Liver (tissue), 9 donors: ENCODE results near the gene ABHD12B. TPM values are rescaled to one million over a fixed set of nuclear protein-coding genes. Genes with fewer than 3 reads are reported as not detected.

Experiments used
- DNase-seq: peaks from one replicate; pipeline ENCODE4 v3.0.0-alpha.2; 2017; ENCODE audit warnings: low spot score
- H3K27ac ChIP-seq, 2 donors: one replicate each; pipeline ENCODE4 v1.7.0; 2013; ENCODE audit warnings: inconsistent platforms in 2 of 2, low read length in 2 of 2, control low read depth in 1 of 2, low read depth in 1 of 2, mild to moderate bottlenecking in 1 of 2
- H3K27me3 ChIP-seq, 4 donors: one replicate each; pipeline versions ENCODE4 v1.6.1 to v1.7.0; 2013; ENCODE audit warnings: low read length in 3 of 4, inconsistent platforms in 1 of 4, mild to moderate bottlenecking in 1 of 4, moderate library complexity in 1 of 4; ENCODE audit not compliant: control insufficient read depth in 4 of 4, insufficient read depth in 4 of 4
- H3K36me3 ChIP-seq, 4 donors: one replicate each; pipeline versions ENCODE4 v1.6.1 to v1.7.0; 2013; ENCODE audit warnings: low read length in 3 of 4, mild to moderate bottlenecking in 3 of 4, low read depth in 1 of 4, moderate library complexity in 1 of 4; ENCODE audit not compliant: control insufficient read depth in 4 of 4, insufficient read depth in 3 of 4
- H3K4me1 ChIP-seq, 4 donors: one replicate each; pipeline versions ENCODE4 v1.6.1 to v1.7.0; 2013; ENCODE audit warnings: low read length in 3 of 4, mild to moderate bottlenecking in 3 of 4, moderate library complexity in 1 of 4; ENCODE audit not compliant: control insufficient read depth in 4 of 4, insufficient read depth in 4 of 4
- H3K4me3 ChIP-seq, 3 donors: one replicate each; pipeline versions ENCODE4 v1.6.1 to v1.7.0; 2013; ENCODE audit warnings: low read length in 3 of 3, control low read depth in 1 of 3, low read depth in 1 of 3, mild to moderate bottlenecking in 1 of 3
- H3K9ac ChIP-seq, 2 donors: one replicate each; pipeline ENCODE4 v1.7.0; 2013; ENCODE audit warnings: low read length in 2 of 2, mild to moderate bottlenecking in 2 of 2, moderate library complexity in 2 of 2, control low read depth in 1 of 2, low read depth in 1 of 2
- H3K9me3 ChIP-seq, 4 donors: one replicate each; pipeline versions ENCODE4 v1.6.1 to v1.7.0; 2013; ENCODE audit warnings: low read length in 3 of 4; ENCODE audit not compliant: control insufficient read depth in 4 of 4
- ATF3 ChIP-seq: IDR thresholded peaks from 2 replicates; pipeline ENCODE4 v1.6.1; 2016; ENCODE audit warnings: antibody characterized with exemption
- CTCF ChIP-seq: fragments of 150-350 bp; IDR thresholded peaks from 2 replicates; pipeline ENCODE4 v1.5.1; 2017; ENCODE audit warnings: improper control_type of control experiment, low read depth, low read length; ENCODE audit not compliant: missing input control
- EGR1 ChIP-seq, 2 donors: IDR thresholded peaks; 2 replicates each; pipeline ENCODE4 v1.6.1; 2016 to 2018; ENCODE audit warnings: antibody characterized with exemption in 2 of 2, low read depth in 2 of 2
- FOXA1 ChIP-seq: IDR thresholded peaks from 2 replicates; pipeline ENCODE4 v1.6.1; 2016; ENCODE audit warnings: antibody characterized with exemption
- FOXA2 ChIP-seq: IDR thresholded peaks from 2 replicates; pipeline ENCODE4 v1.6.1; 2016; ENCODE audit warnings: antibody characterized with exemption
- GABPA ChIP-seq, 2 donors: IDR thresholded peaks in 1 of 2; conservative IDR thresholded peaks in 1 of 2; 2 replicates each; pipeline ENCODE4 v1.6.1; 2016; ENCODE audit warnings: antibody characterized with exemption in 2 of 2, mild to moderate bottlenecking in 1 of 2, moderate library complexity in 1 of 2
- HNF4A ChIP-seq, 2 donors: conservative IDR thresholded peaks; 2 replicates each; pipeline ENCODE4 v1.6.1; 2016; ENCODE audit warnings: antibody characterized with exemption in 2 of 2, mild to moderate bottlenecking in 2 of 2
- HNF4G ChIP-seq: IDR thresholded peaks from 2 replicates; pipeline ENCODE4 v1.6.1; 2016; ENCODE audit warnings: antibody characterized with exemption
- JUND ChIP-seq, 2 donors: IDR thresholded peaks; 2 replicates each; pipeline ENCODE4 v1.6.1; 2016; ENCODE audit warnings: antibody characterized with exemption in 2 of 2
- MAX ChIP-seq: IDR thresholded peaks from 2 replicates; pipeline ENCODE4 v1.6.1; 2016; ENCODE audit warnings: antibody characterized with exemption
- NR2F2 ChIP-seq: IDR thresholded peaks from 2 replicates; pipeline ENCODE4 v1.6.1; 2016; ENCODE audit warnings: antibody characterized with exemption
- RAD21 ChIP-seq, 2 donors: IDR thresholded peaks; 2 replicates each; pipeline ENCODE4 v1.6.1; 2016; ENCODE audit warnings: antibody characterized with exemption in 2 of 2, mild to moderate bottlenecking in 2 of 2
- REST ChIP-seq: IDR thresholded peaks from 2 replicates; pipeline ENCODE4 v1.6.1; 2016; ENCODE audit warnings: antibody characterized with exemption, mild to moderate bottlenecking
- RXRA ChIP-seq, 2 donors: IDR thresholded peaks; 2 replicates each; pipeline ENCODE4 v1.6.1; 2017 to 2018; ENCODE audit warnings: antibody characterized with exemption in 2 of 2, mild to moderate bottlenecking in 1 of 2
- SP1 ChIP-seq: IDR thresholded peaks from 2 replicates; pipeline ENCODE4 v1.6.1; 2018; ENCODE audit warnings: antibody characterized with exemption, mild to moderate bottlenecking
- TAF1 ChIP-seq: conservative IDR thresholded peaks from 2 replicates; pipeline ENCODE4 v1.6.1; 2016; ENCODE audit warnings: antibody characterized with exemption, mild to moderate bottlenecking
- YY1 ChIP-seq: IDR thresholded peaks from 2 replicates; pipeline ENCODE4 v1.6.1; 2016; ENCODE audit warnings: antibody characterized with exemption, mild to moderate bottlenecking
- ZBTB33 ChIP-seq: IDR thresholded peaks from 2 replicates; pipeline ENCODE4 v1.6.1; 2016; ENCODE audit warnings: antibody characterized with exemption
- WGBS: extraction: QIAGEN DNeasy Blood & Tissue Kit; methylation state at CpG from one replicate; pipeline ENCODE4 v1.1.7; 2013; 5-methylcytosine and 5-hydroxymethylcytosine counted together
- polyA plus RNA-seq, 2 donors: library from polyadenylated mRNA; stranded (reverse) in 1 of 2; unstranded in 1 of 2; fragments of 200-250 nt in 1 of 2; fragments of >200 nt in 1 of 2; fragmentation: Nextera tagmentation in 1 of 2; extraction: Ambion mirVana in 1 of 2; gene quantifications; one replicate each; pipeline versions ENCODE4 v1.2.1 to v1.2.3, GENCODE V29; 2013 to 2015
- total RNA-seq, 2 donors: library from RNA; depleted of rRNA; stranded (reverse); fragments of >200 nt; gene quantifications; one replicate each; pipeline ENCODE4 v1.2.3, GENCODE V29; 2014
- donor health status: healthy.
- donor health status: healthy.
- donor health status: healthy.
- donor health status: healthy.
- donor health status: healthy.

The ABHD12B gene
- total and polyA plus RNA-seq, 4 donors, result 0.09 to 0.58 TPM; not detected in 2

GRCh38 chr14:50834802-50835276 is 37.0 kb upstream of the ABHD12B start:
- Histone ChIP-seq H3K27me3 (no peaks in the 10 kb centered on the region), H3K9me3 (no peaks in the 10 kb centered on the region), H3K4me3 (no peak overlapping the region), H3K27ac (no peak overlapping the region), H3K36me3 (no peaks in the 10 kb centered on the region), H3K4me1 (peaks cover 0 to 25% (median 8%) of the 10 kb centered on the region in 4 donors), H3K9ac (no peak overlapping the region)
- whole genome bisulfite sequencing, result 61% methylated on average over 5 of the region's 5 CpGs
- no peak for DNase-seq
- TF ChIP-seq CTCF, result no peak
- no peak for TF ChIP-seq FOXA1
- peak; percentile 38 for TF ChIP-seq HNF4G
- peak; percentile 36 to 46 for TF ChIP-seq RXRA (IDR thresholded peaks at IDR 0.05)
- TF ChIP-seq SP1, result peak; percentile 14
- peak; percentile 76 to 77 for TF ChIP-seq HNF4A (conservative IDR thresholded peaks at IDR 0.05)
- peak in 1 of 2 donors; percentile 23 for TF ChIP-seq JUND (IDR thresholded peaks at IDR 0.05)
- peak; percentile 0 for TF ChIP-seq MAX

GRCh38 chr14:50835280-50835679 is 36.6 kb upstream of the ABHD12B start:
- Histone ChIP-seq H3K27me3 (no peaks in the 10 kb centered on the region), H3K4me1 (peaks cover 0 to 21% (median 5%) of the 10 kb centered on the region in 4 donors), H3K4me3 (no peak overlapping the region), H3K9ac (no peak overlapping the region), H3K27ac (no peak overlapping the region), H3K9me3 (no peaks in the 10 kb centered on the region), H3K36me3 (no peaks in the 10 kb centered on the region)
- WGBS, result 61% methylated on average over 2 of the region's 2 CpGs
- TF ChIP-seq TAF1, result no peak
- TF ChIP-seq CTCF, result no peak
- TF ChIP-seq HNF4G, result no peak
- TF ChIP-seq ATF3, result no peak
- TF ChIP-seq SP1, result no peak
- TF ChIP-seq MAX, result no peak
- TF ChIP-seq REST, result no peak
- no peak for TF ChIP-seq EGR1 (IDR thresholded peaks at IDR 0.05; ENCODE audit: low read depth in 2 of 2)
- no peak for TF ChIP-seq FOXA2
- no peak for TF ChIP-seq YY1
- TF ChIP-seq RAD21 (IDR thresholded peaks at IDR 0.05), result no peak
- TF ChIP-seq NR2F2, result no peak
- TF ChIP-seq GABPA (IDR thresholded peaks at IDR 0.05 in 1 of 2, conservative IDR thresholded peaks at IDR 0.05 in 1 of 2), result no peak
- TF ChIP-seq ZBTB33, result no peak
- TF ChIP-seq RXRA (IDR thresholded peaks at IDR 0.05), result no peak
- no peak for TF ChIP-seq JUND (IDR thresholded peaks at IDR 0.05)
- TF ChIP-seq FOXA1, result no peak
- no peak for TF ChIP-seq HNF4A (conservative IDR thresholded peaks at IDR 0.05)
- no peak for DNase-seq
